HepG2 (cell line): ENCODE results near the gene POGK. TPM values are rescaled to one million over a fixed set of nuclear protein-coding genes. Genes with fewer than 3 reads are reported as not detected.

Experiments used
- ATM ChIP-seq: fragments of 450-650 bp; IDR thresholded peaks from 2 replicates; pipeline ENCODE4 v1.7.1; 2017; ENCODE audit warnings: mild to moderate bottlenecking, borderline replicate concordance
- HMG20B ChIP-seq: conservative IDR thresholded peaks from 2 replicates; pipeline ENCODE4 v1.6.1; 2016; ENCODE audit warnings: missing genetic modification reagents, missing compliant biosample characterization
- MTA1 ChIP-seq: sonication (generic); formaldehyde crosslinking; IDR thresholded peaks from 2 replicates; pipeline ENCODE4 v1.4.0; 2020; ENCODE audit warnings: missing genetic modification reagents, mild to moderate bottlenecking, borderline replicate concordance
- NR3C1 ChIP-seq: sonication (generic); formaldehyde crosslinking; IDR thresholded peaks from 2 replicates; pipeline ENCODE4 v1.4.0; 2020; ENCODE audit warnings: missing genetic modification reagents
- RELA ChIP-seq: sonication (generic); formaldehyde crosslinking; IDR thresholded peaks from 2 replicates; pipeline ENCODE4 v1.4.0; 2020; ENCODE audit warnings: missing genetic modification reagents
- RFX3 ChIP-seq: IDR thresholded peaks from 2 replicates; pipeline ENCODE4 v1.6.1; 2016; ENCODE audit warnings: missing biosample characterization, missing genetic modification reagents
- SOX13 ChIP-seq, 3 experiments: fragments of 450-650 bp in 1 of 3; sonication (generic) in 1 of 3; formaldehyde crosslinking in 1 of 3; IDR thresholded peaks in 2 of 3; conservative IDR thresholded peaks in 1 of 3; 2 replicates each; pipeline versions ENCODE4 v1.5.0 to v1.6.1; 2016 to 2020; ENCODE audit warnings: antibody characterized with exemption in 1 of 3, mild to moderate bottlenecking in 1 of 3, missing compliant biosample characterization in 1 of 3, missing genetic modification reagents in 1 of 3, moderate library complexity in 1 of 3
- SPEN ChIP-seq: sonication (generic); formaldehyde crosslinking; IDR thresholded peaks from 2 replicates; pipeline ENCODE4 v1.5.1; 2020; ENCODE audit warnings: low read depth, mild to moderate bottlenecking, missing genetic modification reagents
- THYN1 ChIP-seq: sonication (generic); formaldehyde crosslinking; IDR thresholded peaks from 2 replicates; pipeline ENCODE4 v1.8.1; 2023; ENCODE audit warnings: low read depth, mild to moderate bottlenecking, moderate library complexity, missing genetic modification reagents, borderline replicate concordance
- YEATS4 ChIP-seq: sonication (generic); formaldehyde crosslinking; IDR thresholded peaks from 2 replicates; pipeline ENCODE4 v1.4.0; 2020; ENCODE audit warnings: missing genetic modification reagents, borderline replicate concordance
- ZFP41 ChIP-seq: sonication (generic); formaldehyde crosslinking; IDR thresholded peaks from 2 replicates; pipeline ENCODE4 v1.4.0; 2020; ENCODE audit warnings: mild to moderate bottlenecking, missing genetic modification reagents, borderline replicate concordance
- ZNF296 ChIP-seq: sonication (generic); formaldehyde crosslinking; conservative IDR thresholded peaks from 2 replicates; pipeline ENCODE4 v1.5.0; 2020; ENCODE audit warnings: mild to moderate bottlenecking, missing genetic modification reagents
- ZNF34 ChIP-seq: sonication (generic); formaldehyde crosslinking; IDR thresholded peaks from 2 replicates; pipeline ENCODE4 v1.4.0; 2020; ENCODE audit warnings: mild to moderate bottlenecking, missing genetic modification reagents, borderline replicate concordance
- ZNF747 ChIP-seq: sonication (generic); formaldehyde crosslinking; IDR thresholded peaks from 2 replicates; pipeline ENCODE4 v1.8.1; 2023; ENCODE audit warnings: missing genetic modification reagents, mild to moderate bottlenecking, borderline replicate concordance
- ZNF841 ChIP-seq: sonication (generic); formaldehyde crosslinking; IDR thresholded peaks from 2 replicates; pipeline ENCODE4 v1.8.1; 2023; ENCODE audit warnings: missing genetic modification reagents, borderline replicate concordance
- ZZZ3 ChIP-seq: sonication (generic); formaldehyde crosslinking; IDR thresholded peaks from 2 replicates; pipeline ENCODE4 v1.4.0; 2020; ENCODE audit warnings: missing genetic modification reagents, mild to moderate bottlenecking, borderline replicate concordance
- polyA plus RNA-seq, 8 experiments: library from polyadenylated mRNA; depleted of rRNA in 3 of 8; stranded (reverse) in 7 of 8; unstranded in 1 of 8; fragments of >200 nt; fragmentation: Illumina TruSeq in 4 of 8; extraction: Trizol in 4 of 8; gene quantifications; 2 replicates each; pipeline versions ENCODE4 v1.2.1 to v1.2.3, GENCODE V29; 2011 to 2016; ENCODE audit warnings: low read depth in 4 of 8, missing spikeins in 1 of 8, mixed read lengths in 1 of 8; ENCODE audit not compliant: insufficient read depth in 1 of 8
- total RNA-seq, 5 experiments: library from RNA; depleted of rRNA; stranded (reverse); fragments of >200 nt; fragmentation: Illumina TruSeq; extraction: Trizol; gene quantifications; 2 replicates each; pipeline ENCODE4 v1.2.3, GENCODE V29; 2016; ENCODE audit warnings: low read depth in 1 of 5
- TF ChIP-seq, protein P1 (sequence below): sonication (generic); formaldehyde crosslinking; IDR thresholded peaks from 2 replicates; pipeline ENCODE4 v1.5.1; 2020; ENCODE audit warnings: mild to moderate bottlenecking, missing genetic modification reagents, borderline replicate concordance
- TF ChIP-seq, protein P2 (sequence below): sonication (generic); formaldehyde crosslinking; IDR thresholded peaks from 2 replicates; pipeline ENCODE4 v1.5.0; 2020; ENCODE audit warnings: missing genetic modification reagents, mild to moderate bottlenecking, borderline replicate concordance
- TF ChIP-seq, protein P3 (sequence below): sonication (generic); formaldehyde crosslinking; IDR thresholded peaks from 2 replicates; pipeline ENCODE4 v1.9.0; 2021; ENCODE audit warnings: missing genetic modification reagents, mild to moderate bottlenecking, borderline replicate concordance
- TF ChIP-seq, protein P4 (sequence below): IDR thresholded peaks from 2 replicates; pipeline ENCODE4 v1.6.1; 2016; ENCODE audit warnings: missing genetic modification reagents, missing compliant biosample characterization
- TF ChIP-seq, protein P5 (sequence below): IDR thresholded peaks from 2 replicates; pipeline ENCODE4 v1.6.1; 2018; ENCODE audit warnings: missing genetic modification reagents, mild to moderate bottlenecking, missing compliant biosample characterization
- TF ChIP-seq, protein P6 (sequence below): IDR thresholded peaks from 2 replicates; pipeline ENCODE4 v1.6.1; 2012; ENCODE audit warnings: inconsistent platforms
- TF ChIP-seq, protein P7 (sequence below): sonication (generic); formaldehyde crosslinking; IDR thresholded peaks from 2 replicates; pipeline ENCODE4 v1.9.0; 2022; ENCODE audit warnings: missing genetic modification reagents, mild to moderate bottlenecking, borderline replicate concordance

The POGK gene
- total and polyA plus RNA-seq, 2 of the 13 experiments (the other 11 are each of a cell fraction or from before 2014, with no cell fraction given): 4.8 to 16.2 TPM

DNA sequence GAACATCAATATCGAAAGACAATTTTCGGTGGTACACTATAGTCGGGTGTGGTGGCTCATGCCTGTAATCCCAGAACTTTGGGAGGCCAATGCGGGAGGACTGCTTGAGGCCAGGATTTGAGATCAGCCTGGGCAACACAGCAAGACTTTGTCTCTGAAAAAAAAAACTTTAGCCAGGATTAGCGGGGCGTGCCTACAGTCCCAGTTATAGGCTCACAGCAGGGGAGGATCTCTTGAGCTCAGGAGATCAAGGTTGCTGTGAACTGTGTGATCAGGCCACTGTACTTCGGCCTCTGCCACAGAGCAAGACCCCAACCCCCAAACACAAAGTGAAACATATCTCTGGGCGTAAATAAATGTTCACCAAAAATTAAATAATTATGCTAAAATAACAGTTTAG is 35.2 kb downstream of the POGK start (continued):
- TF ChIP-seq, protein P1, sequence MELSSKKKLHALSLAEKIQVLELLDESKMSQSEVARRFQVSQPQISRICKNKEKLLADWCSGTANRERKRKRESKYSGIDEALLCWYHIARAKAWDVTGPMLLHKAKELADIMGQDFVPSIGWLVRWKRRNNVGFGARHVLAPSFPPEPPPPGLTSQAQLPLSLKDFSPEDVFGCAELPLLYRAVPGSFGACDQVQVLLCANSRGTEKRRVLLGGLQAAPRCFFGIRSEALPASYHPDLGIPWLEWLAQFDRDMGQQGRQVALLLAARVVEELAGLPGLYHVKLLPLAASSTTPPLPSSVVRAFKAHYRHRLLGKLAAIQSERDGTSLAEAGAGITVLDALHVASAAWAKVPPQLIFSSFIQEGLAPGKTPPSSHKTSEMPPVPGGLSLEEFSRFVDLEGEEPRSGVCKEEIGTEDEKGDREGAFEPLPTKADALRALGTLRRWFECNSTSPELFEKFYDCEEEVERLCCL (CRISPR knock-in tag): no peak
- TF ChIP-seq RFX3 (CRISPR knock-in tag): no peak
- no peak for TF ChIP-seq ZNF34 (CRISPR knock-in tag)
- TF ChIP-seq YEATS4 (CRISPR knock-in tag): no peak; the same call in 1 of the 2 replicates
- TF ChIP-seq HMG20B (CRISPR knock-in tag): no peak
- TF ChIP-seq, protein P2, sequence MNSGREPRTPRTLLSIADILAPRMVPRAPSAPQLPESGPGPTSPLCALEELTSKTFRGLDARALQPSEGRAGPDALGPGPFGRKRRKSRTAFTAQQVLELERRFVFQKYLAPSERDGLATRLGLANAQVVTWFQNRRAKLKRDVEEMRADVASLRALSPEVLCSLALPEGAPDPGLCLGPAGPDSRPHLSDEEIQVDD (CRISPR knock-in tag): no peak
- TF ChIP-seq SOX13 (IDR thresholded peaks at IDR 0.05): no peak
- peak in 1 of 2 experiments; percentile 51; a peak in 1 of 4 replicates for TF ChIP-seq SOX13 (CRISPR knock-in tag; conservative IDR thresholded peaks at IDR 0.05 in 1 of 2, IDR thresholded peaks at IDR 0.05 in 1 of 2)
- TF ChIP-seq ZFP41: no peak
- TF ChIP-seq ZNF747 (CRISPR knock-in tag): no peak
- TF ChIP-seq, protein P3, sequence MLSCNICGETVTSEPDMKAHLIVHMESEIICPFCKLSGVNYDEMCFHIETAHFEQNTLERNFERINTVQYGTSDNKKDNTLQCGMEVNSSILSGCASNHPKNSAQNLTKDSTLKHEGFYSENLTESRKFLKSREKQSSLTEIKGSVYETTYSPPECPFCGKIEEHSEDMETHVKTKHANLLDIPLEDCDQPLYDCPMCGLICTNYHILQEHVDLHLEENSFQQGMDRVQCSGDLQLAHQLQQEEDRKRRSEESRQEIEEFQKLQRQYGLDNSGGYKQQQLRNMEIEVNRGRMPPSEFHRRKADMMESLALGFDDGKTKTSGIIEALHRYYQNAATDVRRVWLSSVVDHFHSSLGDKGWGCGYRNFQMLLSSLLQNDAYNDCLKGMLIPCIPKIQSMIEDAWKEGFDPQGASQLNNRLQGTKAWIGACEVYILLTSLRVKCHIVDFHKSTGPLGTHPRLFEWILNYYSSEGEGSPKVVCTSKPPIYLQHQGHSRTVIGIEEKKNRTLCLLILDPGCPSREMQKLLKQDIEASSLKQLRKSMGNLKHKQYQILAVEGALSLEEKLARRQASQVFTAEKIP: no peak
- no peak for TF ChIP-seq ZNF841 (CRISPR knock-in tag)
- TF ChIP-seq NR3C1 (CRISPR knock-in tag): no peak
- no peak for TF ChIP-seq ATM
- TF ChIP-seq, protein P4, sequence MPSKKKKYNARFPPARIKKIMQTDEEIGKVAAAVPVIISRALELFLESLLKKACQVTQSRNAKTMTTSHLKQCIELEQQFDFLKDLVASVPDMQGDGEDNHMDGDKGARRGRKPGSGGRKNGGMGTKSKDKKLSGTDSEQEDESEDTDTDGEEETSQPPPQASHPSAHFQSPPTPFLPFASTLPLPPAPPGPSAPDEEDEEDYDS (CRISPR knock-in tag): 0 out of 2 replicates have a peak, but pooled peaks have one; percentile 14
- TF ChIP-seq, protein P5, sequence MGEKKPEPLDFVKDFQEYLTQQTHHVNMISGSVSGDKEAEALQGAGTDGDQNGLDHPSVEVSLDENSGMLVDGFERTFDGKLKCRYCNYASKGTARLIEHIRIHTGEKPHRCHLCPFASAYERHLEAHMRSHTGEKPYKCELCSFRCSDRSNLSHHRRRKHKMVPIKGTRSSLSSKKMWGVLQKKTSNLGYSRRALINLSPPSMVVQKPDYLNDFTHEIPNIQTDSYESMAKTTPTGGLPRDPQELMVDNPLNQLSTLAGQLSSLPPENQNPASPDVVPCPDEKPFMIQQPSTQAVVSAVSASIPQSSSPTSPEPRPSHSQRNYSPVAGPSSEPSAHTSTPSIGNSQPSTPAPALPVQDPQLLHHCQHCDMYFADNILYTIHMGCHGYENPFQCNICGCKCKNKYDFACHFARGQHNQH (CRISPR knock-in tag): peak; percentile 25; the same call in 1 of the 2 replicates
- TF ChIP-seq SPEN (CRISPR knock-in tag): peak; percentile 69; the same call in 1 of the 2 replicates
- TF ChIP-seq, protein P6, sequence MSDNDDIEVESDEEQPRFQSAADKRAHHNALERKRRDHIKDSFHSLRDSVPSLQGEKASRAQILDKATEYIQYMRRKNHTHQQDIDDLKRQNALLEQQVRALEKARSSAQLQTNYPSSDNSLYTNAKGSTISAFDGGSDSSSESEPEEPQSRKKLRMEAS: no peak; the same call in 1 of the 2 replicates
- no peak for TF ChIP-seq ZZZ3 (CRISPR knock-in tag)
- TF ChIP-seq, protein P7, sequence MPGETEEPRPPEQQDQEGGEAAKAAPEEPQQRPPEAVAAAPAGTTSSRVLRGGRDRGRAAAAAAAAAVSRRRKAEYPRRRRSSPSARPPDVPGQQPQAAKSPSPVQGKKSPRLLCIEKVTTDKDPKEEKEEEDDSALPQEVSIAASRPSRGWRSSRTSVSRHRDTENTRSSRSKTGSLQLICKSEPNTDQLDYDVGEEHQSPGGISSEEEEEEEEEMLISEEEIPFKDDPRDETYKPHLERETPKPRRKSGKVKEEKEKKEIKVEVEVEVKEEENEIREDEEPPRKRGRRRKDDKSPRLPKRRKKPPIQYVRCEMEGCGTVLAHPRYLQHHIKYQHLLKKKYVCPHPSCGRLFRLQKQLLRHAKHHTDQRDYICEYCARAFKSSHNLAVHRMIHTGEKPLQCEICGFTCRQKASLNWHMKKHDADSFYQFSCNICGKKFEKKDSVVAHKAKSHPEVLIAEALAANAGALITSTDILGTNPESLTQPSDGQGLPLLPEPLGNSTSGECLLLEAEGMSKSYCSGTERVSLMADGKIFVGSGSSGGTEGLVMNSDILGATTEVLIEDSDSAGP (CRISPR knock-in tag): no peak
- TF ChIP-seq ZNF296 (CRISPR knock-in tag): no peak
- TF ChIP-seq RELA (CRISPR knock-in tag): no peak
- no peak for TF ChIP-seq THYN1
- no peak for TF ChIP-seq MTA1
